Sigmoid colon (tissue), 4 donors: ENCODE data around the gene ETV6.

Source experiments
- POLR2A ChIP-seq, 2 donors: fragments of 450-650 bp; IDR thresholded peaks; one replicate each; pipeline ENCODE4 v1.6.1; 2016; ENCODE audit warnings: antibody characterized with exemption in 2 of 2, mild to moderate bottlenecking in 2 of 2, moderate library complexity in 2 of 2
- POLR2AphosphoS5 ChIP-seq, 4 donors: sonication (generic); formaldehyde crosslinking; IDR thresholded peaks; one replicate each; pipeline ENCODE4 v1.6.1; 2017; ENCODE audit warnings: antibody characterized with exemption in 4 of 4
- TF ChIP-seq, protein P1 (sequence below), 4 experiments: fragments of 450-650 bp in 3 of 4; fragments of 200-600 bp in 1 of 4; IDR thresholded peaks; one replicate each; pipeline ENCODE4 v1.5.1; 2016 to 2019; ENCODE audit warnings: antibody characterized with exemption in 4 of 4, mild to moderate bottlenecking in 3 of 4, moderate library complexity in 2 of 4

DNA sequence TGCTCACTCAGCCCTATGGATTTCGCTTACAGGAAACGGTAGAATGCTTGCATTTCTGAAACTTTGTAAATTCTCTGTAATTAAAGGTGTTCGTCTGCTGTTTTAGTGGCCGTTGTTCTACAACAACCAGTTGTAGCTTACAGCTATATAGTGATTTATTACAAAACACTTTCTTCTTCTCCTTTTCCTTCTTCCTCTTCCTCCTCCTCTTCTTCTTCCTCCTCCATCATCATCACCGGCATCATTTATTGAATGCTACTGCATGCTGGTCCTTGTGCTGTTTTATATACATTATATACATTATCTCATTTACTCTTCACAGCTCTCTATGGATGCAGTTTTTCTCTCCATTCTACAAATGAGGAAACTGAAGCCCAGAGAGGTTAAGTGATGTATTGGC lies 6.4 kb downstream of the ETV6 start:
- TF ChIP-seq, protein P1, sequence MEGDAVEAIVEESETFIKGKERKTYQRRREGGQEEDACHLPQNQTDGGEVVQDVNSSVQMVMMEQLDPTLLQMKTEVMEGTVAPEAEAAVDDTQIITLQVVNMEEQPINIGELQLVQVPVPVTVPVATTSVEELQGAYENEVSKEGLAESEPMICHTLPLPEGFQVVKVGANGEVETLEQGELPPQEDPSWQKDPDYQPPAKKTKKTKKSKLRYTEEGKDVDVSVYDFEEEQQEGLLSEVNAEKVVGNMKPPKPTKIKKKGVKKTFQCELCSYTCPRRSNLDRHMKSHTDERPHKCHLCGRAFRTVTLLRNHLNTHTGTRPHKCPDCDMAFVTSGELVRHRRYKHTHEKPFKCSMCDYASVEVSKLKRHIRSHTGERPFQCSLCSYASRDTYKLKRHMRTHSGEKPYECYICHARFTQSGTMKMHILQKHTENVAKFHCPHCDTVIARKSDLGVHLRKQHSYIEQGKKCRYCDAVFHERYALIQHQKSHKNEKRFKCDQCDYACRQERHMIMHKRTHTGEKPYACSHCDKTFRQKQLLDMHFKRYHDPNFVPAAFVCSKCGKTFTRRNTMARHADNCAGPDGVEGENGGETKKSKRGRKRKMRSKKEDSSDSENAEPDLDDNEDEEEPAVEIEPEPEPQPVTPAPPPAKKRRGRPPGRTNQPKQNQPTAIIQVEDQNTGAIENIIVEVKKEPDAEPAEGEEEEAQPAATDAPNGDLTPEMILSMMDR (IDR thresholded peaks at IDR 0.05): no peak
- TF ChIP-seq POLR2A (IDR thresholded peaks at IDR 0.05): no peak
- TF ChIP-seq POLR2AphosphoS5 (IDR thresholded peaks at IDR 0.05): no peak
